Thyroid gland (tissue), 4 donors: ENCODE results near the gene SEMA3D.

Source experiments
- POLR2A ChIP-seq, 2 donors: fragments of 450-650 bp; IDR thresholded peaks; one replicate each; pipeline ENCODE4 v1.6.1; 2017; ENCODE audit warnings: antibody characterized with exemption in 2 of 2, mild to moderate bottlenecking in 2 of 2, moderate library complexity in 1 of 2
- TF ChIP-seq, protein P1 (sequence below), 6 experiments: fragments of 200-600 bp in 3 of 6; fragments of 450-650 bp in 3 of 6; sonication (generic) in 3 of 6; IDR thresholded peaks; one replicate each; pipeline ENCODE4 v1.5.1; 2016 to 2019; ENCODE audit warnings: antibody characterized with exemption in 6 of 6, mild to moderate bottlenecking in 2 of 6, inconsistent platforms in 1 of 6, moderate library complexity in 1 of 6

DNA sequence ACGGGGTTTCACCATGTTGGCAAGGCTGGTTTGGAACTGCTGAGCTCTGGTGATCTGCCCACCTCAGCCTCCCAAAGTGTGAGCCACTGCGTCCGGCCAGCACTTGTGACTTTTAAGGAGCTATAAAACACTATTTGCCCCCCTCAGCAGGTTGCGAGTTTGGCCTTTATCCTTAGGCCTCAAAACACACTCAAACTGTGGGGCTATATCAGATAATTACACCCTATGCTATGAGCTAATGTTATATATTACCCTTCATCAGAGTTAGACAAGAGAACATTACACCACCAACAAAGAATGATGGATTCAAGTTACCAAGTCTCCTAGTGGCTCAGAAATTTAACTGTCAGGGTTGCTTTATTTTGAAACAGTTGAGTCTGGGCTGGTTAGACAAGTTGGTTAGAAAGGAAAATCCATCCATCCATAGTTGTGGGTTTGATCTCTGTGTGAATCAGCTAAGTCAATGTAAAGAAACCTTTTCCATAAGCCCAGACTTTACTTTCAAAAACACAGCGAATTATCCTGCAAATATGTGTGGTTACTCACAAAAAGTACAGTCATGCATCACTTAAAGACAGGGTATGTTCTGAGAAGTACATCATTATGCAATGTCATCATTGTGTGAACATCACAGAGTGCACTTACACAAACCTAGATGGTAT, 115.8 kb downstream of the SEMA3D start:
- TF ChIP-seq, protein P1, sequence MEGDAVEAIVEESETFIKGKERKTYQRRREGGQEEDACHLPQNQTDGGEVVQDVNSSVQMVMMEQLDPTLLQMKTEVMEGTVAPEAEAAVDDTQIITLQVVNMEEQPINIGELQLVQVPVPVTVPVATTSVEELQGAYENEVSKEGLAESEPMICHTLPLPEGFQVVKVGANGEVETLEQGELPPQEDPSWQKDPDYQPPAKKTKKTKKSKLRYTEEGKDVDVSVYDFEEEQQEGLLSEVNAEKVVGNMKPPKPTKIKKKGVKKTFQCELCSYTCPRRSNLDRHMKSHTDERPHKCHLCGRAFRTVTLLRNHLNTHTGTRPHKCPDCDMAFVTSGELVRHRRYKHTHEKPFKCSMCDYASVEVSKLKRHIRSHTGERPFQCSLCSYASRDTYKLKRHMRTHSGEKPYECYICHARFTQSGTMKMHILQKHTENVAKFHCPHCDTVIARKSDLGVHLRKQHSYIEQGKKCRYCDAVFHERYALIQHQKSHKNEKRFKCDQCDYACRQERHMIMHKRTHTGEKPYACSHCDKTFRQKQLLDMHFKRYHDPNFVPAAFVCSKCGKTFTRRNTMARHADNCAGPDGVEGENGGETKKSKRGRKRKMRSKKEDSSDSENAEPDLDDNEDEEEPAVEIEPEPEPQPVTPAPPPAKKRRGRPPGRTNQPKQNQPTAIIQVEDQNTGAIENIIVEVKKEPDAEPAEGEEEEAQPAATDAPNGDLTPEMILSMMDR (IDR thresholded peaks at IDR 0.05) = no peak
- TF ChIP-seq POLR2A (IDR thresholded peaks at IDR 0.05) = no peak
